ENCODE results near the gene TGM2. TPM values are rescaled to one million over a fixed set of nuclear protein-coding genes. Genes with fewer than 3 reads are reported as not detected.

The TGM2 gene
- total RNA-seq, 4 donors from 2014 or later, result 163 to 385 (median 188) TPM

DNA sequence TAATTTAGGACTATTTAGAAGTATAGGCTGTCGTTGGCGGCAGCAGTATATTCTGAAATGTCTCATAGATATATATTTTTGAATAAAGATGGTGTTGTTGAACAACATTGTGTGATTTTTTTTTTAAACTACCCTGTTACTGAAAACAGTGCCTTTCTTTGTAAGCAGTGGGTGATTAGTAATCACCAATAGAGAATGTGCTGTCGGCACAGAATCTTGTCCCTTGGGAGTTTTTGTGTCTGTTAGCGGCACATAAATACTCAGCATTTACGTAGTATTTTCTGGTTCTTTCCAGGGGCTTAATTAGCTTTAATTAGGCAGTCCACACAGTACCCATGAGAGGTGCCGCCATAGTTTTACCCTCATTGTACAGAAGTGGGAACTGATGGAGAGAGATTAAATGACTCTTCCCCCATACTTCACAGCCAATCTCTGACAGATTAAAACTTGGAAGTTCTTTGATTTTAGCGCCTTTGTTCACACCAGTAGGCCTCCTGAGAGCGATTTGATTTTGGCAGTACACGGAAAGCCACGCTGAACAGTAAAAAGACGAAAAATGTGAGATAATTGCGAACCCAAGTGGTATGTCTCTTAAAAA, 72.7 kb downstream of the TGM2 start:
- TF ChIP-seq, protein P1, sequence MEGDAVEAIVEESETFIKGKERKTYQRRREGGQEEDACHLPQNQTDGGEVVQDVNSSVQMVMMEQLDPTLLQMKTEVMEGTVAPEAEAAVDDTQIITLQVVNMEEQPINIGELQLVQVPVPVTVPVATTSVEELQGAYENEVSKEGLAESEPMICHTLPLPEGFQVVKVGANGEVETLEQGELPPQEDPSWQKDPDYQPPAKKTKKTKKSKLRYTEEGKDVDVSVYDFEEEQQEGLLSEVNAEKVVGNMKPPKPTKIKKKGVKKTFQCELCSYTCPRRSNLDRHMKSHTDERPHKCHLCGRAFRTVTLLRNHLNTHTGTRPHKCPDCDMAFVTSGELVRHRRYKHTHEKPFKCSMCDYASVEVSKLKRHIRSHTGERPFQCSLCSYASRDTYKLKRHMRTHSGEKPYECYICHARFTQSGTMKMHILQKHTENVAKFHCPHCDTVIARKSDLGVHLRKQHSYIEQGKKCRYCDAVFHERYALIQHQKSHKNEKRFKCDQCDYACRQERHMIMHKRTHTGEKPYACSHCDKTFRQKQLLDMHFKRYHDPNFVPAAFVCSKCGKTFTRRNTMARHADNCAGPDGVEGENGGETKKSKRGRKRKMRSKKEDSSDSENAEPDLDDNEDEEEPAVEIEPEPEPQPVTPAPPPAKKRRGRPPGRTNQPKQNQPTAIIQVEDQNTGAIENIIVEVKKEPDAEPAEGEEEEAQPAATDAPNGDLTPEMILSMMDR (IDR thresholded peaks at IDR 0.05), result no peak
- TF ChIP-seq EP300 (IDR thresholded peaks at IDR 0.05), result no peak
- TF ChIP-seq POLR2A (IDR thresholded peaks at IDR 0.05), result no peak
- TF ChIP-seq POLR2AphosphoS5 (IDR thresholded peaks at IDR 0.05), result no peak
- 84 to 92% methylated on average over 10 to 12 of the region's 12 CpGs for WGBS, 2 donors (ENCODE audit: low coverage in 1 of 2)
- ATAC-seq, result no peak

DNA sequence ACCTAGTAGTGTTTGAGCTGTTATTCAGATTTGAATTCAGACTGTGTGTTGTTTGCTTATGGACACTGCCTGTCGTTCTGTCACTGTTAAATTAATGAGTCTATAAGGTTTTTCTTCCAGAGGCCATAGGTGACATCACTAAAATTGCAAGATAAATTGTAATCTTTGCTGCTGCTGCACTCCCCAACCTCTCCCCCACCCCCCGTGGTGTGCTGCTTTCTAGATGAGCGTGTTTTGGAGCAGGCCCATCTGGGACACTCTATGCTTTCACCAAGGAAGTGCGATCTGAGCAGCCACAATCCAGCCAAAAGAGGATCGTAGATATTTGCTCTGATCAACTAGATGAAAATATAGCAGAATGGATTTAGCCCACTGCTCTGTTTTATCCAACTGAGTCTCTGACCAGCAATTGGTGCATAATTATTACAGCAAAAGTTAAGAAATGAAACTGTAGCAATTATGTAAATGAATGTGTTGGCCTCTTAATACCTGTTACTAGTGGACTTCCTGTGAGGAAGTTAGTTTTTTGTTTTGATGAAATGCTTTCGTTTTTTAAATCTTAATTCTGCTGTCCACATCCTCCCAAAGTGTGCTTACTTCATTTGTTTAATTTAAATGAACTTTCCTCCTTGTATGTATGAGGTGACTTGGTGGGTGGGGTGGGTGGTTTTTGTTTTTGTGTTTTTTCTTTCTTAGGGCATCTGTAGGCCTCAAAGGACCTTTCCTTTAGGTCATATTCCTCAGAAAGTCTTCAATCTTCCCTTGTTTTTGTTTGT, 73.4 kb downstream of the TGM2 start:
- Histone ChIP-seq H3K27ac (peak overlapping the region; percentile 76 to 90 (median 84)), H3K36me3 (peaks cover 0 to 40% of the 10 kb centered on the region in 2 donors), H3K4me1 (peaks cover 2 to 93% (median 20%) of the 10 kb centered on the region in 3 donors), H3K27me3 (no peaks in the 10 kb centered on the region), H3K9me3 (no peaks in the 10 kb centered on the region), H3K4me3 (no peak overlapping the region)
- 10 to 13% methylated on average over 4 of the region's 6 CpGs for WGBS, 2 donors (ENCODE audit: low coverage in 1 of 2)
- no peak for TF ChIP-seq EP300 (IDR thresholded peaks at IDR 0.05)
- TF ChIP-seq, protein P1 (IDR thresholded peaks at IDR 0.05), result no peak
- TF ChIP-seq POLR2A (IDR thresholded peaks at IDR 0.05), result no peak
- TF ChIP-seq POLR2AphosphoS5 (IDR thresholded peaks at IDR 0.05), result no peak
- peak; percentile 48 for ATAC-seq

More for the DNA sequence above, 72.7 kb downstream of the TGM2 start:
- H3K27me3 ChIP-seq, result no peaks in the 10 kb centered on the region
- peaks cover 0 to 33% of the 10 kb centered on the region in 2 donors for H3K36me3 ChIP-seq
- no peak overlapping the region for H3K4me3 ChIP-seq
- peaks cover 2 to 85% (median 20%) of the 10 kb centered on the region in 3 donors for H3K4me1 ChIP-seq
- H3K9me3 ChIP-seq, result no peaks in the 10 kb centered on the region
- H3K27ac ChIP-seq, result peak overlapping the region; percentile 76 to 90 (median 84)

DNA sequence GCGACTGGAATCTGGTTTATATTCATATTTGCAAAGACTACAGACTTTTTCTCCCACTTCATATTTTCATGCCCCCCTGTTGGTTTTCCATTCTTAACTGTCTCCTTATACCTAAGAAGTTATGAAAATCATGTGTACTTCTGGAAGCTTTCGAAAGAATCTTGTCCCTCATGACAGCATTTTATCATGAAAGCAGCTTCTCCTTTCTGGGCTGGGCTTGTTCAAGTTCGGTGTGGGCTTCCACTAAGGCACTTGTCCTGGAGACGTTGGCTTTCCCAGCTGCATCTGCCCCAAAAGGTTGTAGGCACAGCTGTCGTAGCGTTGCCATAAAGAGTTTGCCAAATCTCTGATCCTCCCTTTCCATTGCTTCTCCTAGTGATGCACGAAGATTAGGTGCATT, 75.0 kb downstream of the TGM2 start:
- no peak for ATAC-seq
- Histone ChIP-seq H3K27ac (peak overlapping the region in 3 of 4 donors; percentile 80 to 90 (median 89)), H3K4me1 (peaks cover 4 to 98% (median 20%) of the 10 kb centered on the region in 3 donors), H3K4me3 (no peak overlapping the region), H3K27me3 (no peaks in the 10 kb centered on the region), H3K36me3 (peaks cover 0 to 47% of the 10 kb centered on the region in 2 donors), H3K9me3 (no peaks in the 10 kb centered on the region)
- TF ChIP-seq POLR2AphosphoS5 (IDR thresholded peaks at IDR 0.05) (no peak), EP300 (IDR thresholded peaks at IDR 0.05) (no peak), POLR2A (IDR thresholded peaks at IDR 0.05) (no peak)
- TF ChIP-seq, protein P1 (IDR thresholded peaks at IDR 0.05), result no peak
- WGBS, 2 donors (ENCODE audit: low coverage in 1 of 2), result 43 to 47% methylated on average over 4 to 6 of the region's 7 CpGs

DNA sequence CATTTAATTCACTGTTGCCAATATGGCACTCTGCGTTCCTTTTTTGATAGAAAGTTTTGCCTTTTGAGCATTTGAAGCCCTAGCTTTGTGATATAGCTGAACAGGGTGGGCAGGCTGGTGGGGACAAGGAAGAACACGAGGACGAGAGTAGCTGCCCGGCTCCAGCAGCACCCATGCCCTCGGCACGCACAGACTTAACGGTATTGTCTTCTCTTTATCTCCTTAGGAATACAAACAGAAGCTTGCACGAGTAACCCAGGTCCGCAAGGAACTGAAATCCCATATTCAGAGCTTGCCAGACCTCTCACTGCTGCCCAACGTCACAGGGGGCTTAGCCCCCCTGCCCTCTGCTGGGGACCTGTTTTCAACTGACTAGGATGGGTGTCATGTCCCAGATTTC, 75.6 kb downstream of the TGM2 start:
- Histone ChIP-seq H3K9me3 (no peaks in the 10 kb centered on the region), H3K36me3 (peaks cover 0 to 47% of the 10 kb centered on the region in 2 donors), H3K4me1 (peaks cover 5 to 98% (median 18%) of the 10 kb centered on the region in 3 donors), H3K4me3 (no peak overlapping the region), H3K27ac (peak overlapping the region; percentile 41 to 90 (median 84)), H3K27me3 (no peaks in the 10 kb centered on the region)
- 58% methylated on average over 10 of the region's 10 CpGs for WGBS, 2 donors (ENCODE audit: low coverage in 1 of 2)
- ATAC-seq, result no peak
- no peak for TF ChIP-seq POLR2AphosphoS5 (IDR thresholded peaks at IDR 0.05)
- no peak for TF ChIP-seq EP300 (IDR thresholded peaks at IDR 0.05)
- no peak for TF ChIP-seq POLR2A (IDR thresholded peaks at IDR 0.05)
- TF ChIP-seq, protein P1 (IDR thresholded peaks at IDR 0.05), result no peak
